GM12891 (cell line): ENCODE results near the gene FMN1.

ENCODE experiments used
- POLR2A ChIP-seq: IDR thresholded peaks from 2 replicates; pipeline ENCODE4 v1.6.1; 2011; ENCODE audit warnings: low read depth, low read length, control low read depth
- POLR2AphosphoS5 ChIP-seq: IDR thresholded peaks from 2 replicates; pipeline ENCODE4 v1.6.1; 2011; ENCODE audit warnings: low read depth, low read length, control low read depth
- SPI1 ChIP-seq: IDR thresholded peaks from 2 replicates; pipeline ENCODE4 v1.6.1; 2011; ENCODE audit warnings: low read depth, low read length, control low read depth
- TAF1 ChIP-seq: IDR thresholded peaks from 2 replicates; pipeline ENCODE4 v1.6.1; 2011; ENCODE audit warnings: low read depth, low read length, control low read depth

DNA sequence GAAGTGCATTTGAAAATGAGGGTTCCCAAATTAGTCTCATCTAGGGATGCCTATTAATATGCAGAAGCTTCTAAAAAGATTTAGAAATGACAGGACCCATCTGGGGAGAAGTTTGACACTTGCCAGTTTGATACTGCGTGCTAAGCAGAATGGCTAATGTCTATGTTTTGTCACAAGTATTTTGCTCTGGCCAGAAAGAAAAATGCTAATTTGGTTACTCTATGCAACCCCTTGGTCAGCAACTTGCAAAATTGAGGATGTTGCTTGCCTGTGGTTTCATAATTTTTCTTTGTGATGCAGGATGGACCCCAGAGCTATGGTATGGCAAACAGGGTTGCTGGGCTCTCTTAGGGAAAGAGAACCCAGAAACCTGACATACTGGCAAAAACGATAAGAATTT lies 148.2 kb downstream of the FMN1 start:
- TF ChIP-seq TAF1 (no peak), POLR2AphosphoS5 (no peak), POLR2A (no peak), SPI1 (no peak)
